ENCODE data around the gene FAM13A.

DNA sequence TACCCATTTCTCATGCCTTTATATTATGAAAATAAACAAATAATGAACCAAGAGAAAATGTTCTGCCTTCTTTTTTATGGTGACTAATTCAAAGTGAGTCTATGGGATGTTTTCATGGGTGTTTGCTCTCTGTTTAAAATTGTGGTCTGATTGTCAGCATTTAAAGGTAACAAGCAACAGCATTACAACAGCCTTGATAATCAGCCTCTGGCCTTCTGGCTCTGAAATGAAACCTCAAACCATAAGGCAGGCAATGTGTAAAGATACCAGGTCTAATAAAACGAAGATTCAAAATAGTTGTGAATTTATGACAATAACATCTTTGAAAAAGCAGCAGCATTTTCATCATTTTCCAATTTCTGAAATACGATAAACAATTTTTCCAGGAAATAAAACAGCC, 63.7 kb downstream of the FAM13A start:
- TF ChIP-seq EZH2 (IDR thresholded peaks at IDR 0.05; ENCODE audit: borderline replicate concordance, low read depth, low read length, severe bottlenecking) (no peak), CTCF (IDR thresholded peaks at IDR 0.05; ENCODE audit: extremely low read depth in 1 of 2, insufficient read depth in 1 of 2, low read depth in 1 of 2, low read length in 2 of 2) (no peak), GATA2 (IDR thresholded peaks at IDR 0.05; ENCODE audit: insufficient read depth, insufficient read length, low read depth, low read length) (no peak), POLR2A (IDR thresholded peaks at IDR 0.05; ENCODE audit: low read depth, low read length) (no peak), POLR2AphosphoS5 (IDR thresholded peaks at IDR 0.05; ENCODE audit: insufficient read depth, low read depth, low read length) (no peak), FOS (IDR thresholded peaks at IDR 0.05; ENCODE audit: borderline replicate concordance, insufficient read depth, low read length) (no peak), MYC (IDR thresholded peaks at IDR 0.05; ENCODE audit: low read depth, low read length) (no peak), JUN (IDR thresholded peaks at IDR 0.05; ENCODE audit: borderline replicate concordance, insufficient read depth, insufficient read length, low read depth) (no peak)
- TF ChIP-seq, protein P1, sequence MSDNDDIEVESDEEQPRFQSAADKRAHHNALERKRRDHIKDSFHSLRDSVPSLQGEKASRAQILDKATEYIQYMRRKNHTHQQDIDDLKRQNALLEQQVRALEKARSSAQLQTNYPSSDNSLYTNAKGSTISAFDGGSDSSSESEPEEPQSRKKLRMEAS (IDR thresholded peaks at IDR 0.05; ENCODE audit: insufficient read depth, insufficient read length), result no peak
